Measurements from ENCODE around the gene LRFN5. TPM values are rescaled to one million over a fixed set of nuclear protein-coding genes. Genes with fewer than 3 reads are reported as not detected.

Gene LRFN5
- total RNA-seq, 1 experiment from 2014 or later = 9.8 TPM

- no peak overlapping the region for H3K27ac ChIP-seq (ENCODE audit: low read length)
- no peaks in the 10 kb centered on the region for H3K4me1 ChIP-seq (ENCODE audit: control insufficient read depth, insufficient read depth, low read length)
- ChIA-PET POLR2A (no interaction called here), CTCF (no interaction called here)
- in situ Hi-C loops (cut with HindIII; ENCODE audit: low pct_unique_long_range_greater_than_20kb, low sequenced_read_pairs) = no loop called here
- H3K9me3 ChIP-seq (ENCODE audit: control insufficient read depth, insufficient read depth, low read depth, low read length) = no peaks in the 10 kb centered on the region
- ATAC-seq (no peak), DNase-seq (ENCODE audit: low read depth, low spot score) (no peak)
- no TSS peak for BruUV-seq (replicated peaks)
- intact Hi-C loops (cut with micrococcal nuclease; ENCODE audit: unreplicated experiment) = no loop called here
- no peaks in the 10 kb centered on the region for H3K36me3 ChIP-seq (ENCODE audit: control insufficient read depth, insufficient read depth, low read length)
- no peak overlapping the region for H3K4me3 ChIP-seq (ENCODE audit: low read depth in 2 of 2, low read length in 2 of 2)
- H3K27me3 ChIP-seq (ENCODE audit: control insufficient read depth, insufficient read depth, low read length) = no peaks in the 10 kb centered on the region
- TF ChIP-seq SIN3A (IDR thresholded peaks at IDR 0.05; ENCODE audit: borderline replicate concordance, insufficient read depth, low read depth, low read length) = no peak
- TF ChIP-seq CTCF (IDR thresholded peaks at IDR 0.05) = no peak
- TF ChIP-seq POLR2AphosphoS5 (IDR thresholded peaks at IDR 0.05; ENCODE audit: low read depth, low read length) = no peak
- no peak for TF ChIP-seq REST (IDR thresholded peaks at IDR 0.05; ENCODE audit: insufficient read depth in 1 of 2, low read depth in 2 of 2, low read length in 1 of 2)
- TF ChIP-seq TCF7L2 (IDR thresholded peaks at IDR 0.05; ENCODE audit: low read depth, low read length) = no peak
Observed at GRCh38 chr14:41806366-41806975, 199.8 kb downstream of the LRFN5 start.

GRCh38 chr14:41810362-41810761 lies 203.7 kb downstream of the LRFN5 start:
- Histone ChIP-seq H3K36me3 (ENCODE audit: control insufficient read depth, insufficient read depth, low read length) (no peaks in the 10 kb centered on the region), H3K4me3 (ENCODE audit: low read depth in 2 of 2, low read length in 2 of 2) (no peak overlapping the region), H3K4me1 (ENCODE audit: control insufficient read depth, insufficient read depth, low read length) (no peaks in the 10 kb centered on the region), H3K9me3 (ENCODE audit: control insufficient read depth, insufficient read depth, low read depth, low read length) (no peaks in the 10 kb centered on the region), H3K27me3 (ENCODE audit: control insufficient read depth, insufficient read depth, low read length) (no peaks in the 10 kb centered on the region), H3K27ac (ENCODE audit: low read length) (no peak overlapping the region)
- ChIA-PET CTCF (no interaction called here), POLR2A (no interaction called here)
- in situ Hi-C loops (cut with HindIII; ENCODE audit: low pct_unique_long_range_greater_than_20kb, low sequenced_read_pairs) (no loop called here), intact Hi-C loops (cut with micrococcal nuclease; ENCODE audit: unreplicated experiment) (no loop called here)
- no TSS peak for BruUV-seq (replicated peaks)
- ATAC-seq = no peak
- no peak for DNase-seq (ENCODE audit: low read depth, low spot score)
- TF ChIP-seq TCF7L2 (IDR thresholded peaks at IDR 0.05; ENCODE audit: low read depth, low read length) (no peak), REST (IDR thresholded peaks at IDR 0.05; ENCODE audit: insufficient read depth in 1 of 2, low read depth in 2 of 2, low read length in 1 of 2) (no peak), SIN3A (IDR thresholded peaks at IDR 0.05; ENCODE audit: borderline replicate concordance, insufficient read depth, low read depth, low read length) (no peak)

Measured in Panc1 (cell line).